GM21423 (cell line): Measurements from ENCODE around the gene BCAS4.
A peak's percentile ranks its signal among the peaks of the same experiment; 100 is the strongest.
"Not testable (repeated sequence)": the region's sequence is repeated elsewhere in the genome, so short reads cannot be mapped to it uniquely, and the experiment has no call there.

ENCODE experiments used
- ATAC-seq: cut with Tn5 transposase; IDR thresholded peaks from one replicate; pipeline ENCODE4 v1.9.1; 2021; ENCODE audit warnings: mild to moderate bottlenecking, moderate library complexity; ENCODE audit not compliant: unreplicated experiment

The BCAS4 gene

DNA sequence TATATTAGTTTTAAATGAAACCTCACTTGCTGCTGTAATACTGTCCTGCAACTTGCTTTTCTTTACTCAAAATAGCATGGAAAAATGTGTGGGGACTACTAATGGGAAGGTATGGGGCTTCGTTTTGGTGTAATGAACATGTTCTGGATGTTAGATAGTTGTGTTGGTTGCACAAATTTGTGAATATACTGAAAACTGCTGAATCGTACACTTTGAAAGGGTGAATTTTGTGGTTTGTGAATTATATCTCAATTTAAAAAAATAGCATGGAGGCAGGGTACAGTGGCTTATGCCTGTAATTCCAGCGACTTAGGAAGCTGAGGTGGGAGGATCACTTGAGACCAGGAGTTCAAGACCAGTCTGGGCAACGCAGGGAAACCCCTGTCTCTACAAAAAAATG is 2.3 kb downstream of the BCAS4 start:
- no peak for ATAC-seq

DNA sequence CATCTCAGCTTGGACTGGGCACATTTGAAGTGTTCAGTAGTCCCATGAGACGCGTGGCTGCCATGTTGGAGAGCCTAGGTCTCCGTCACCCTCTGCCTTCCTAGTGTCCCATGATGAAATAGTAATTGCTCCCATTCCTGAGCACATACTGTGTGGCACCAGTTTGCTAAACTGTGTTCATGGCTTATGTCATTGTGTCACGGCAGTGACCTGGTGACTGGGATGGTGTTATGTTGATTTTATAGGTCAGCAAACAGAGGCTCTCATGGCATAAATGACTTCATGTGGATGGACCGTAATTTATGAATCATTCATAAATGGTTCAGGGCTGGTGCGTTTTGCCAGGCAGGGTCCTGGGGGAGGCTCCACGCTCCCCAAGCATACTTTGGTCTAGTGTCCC is 3.8 kb downstream of the BCAS4 start:
- ATAC-seq, result no peak

DNA sequence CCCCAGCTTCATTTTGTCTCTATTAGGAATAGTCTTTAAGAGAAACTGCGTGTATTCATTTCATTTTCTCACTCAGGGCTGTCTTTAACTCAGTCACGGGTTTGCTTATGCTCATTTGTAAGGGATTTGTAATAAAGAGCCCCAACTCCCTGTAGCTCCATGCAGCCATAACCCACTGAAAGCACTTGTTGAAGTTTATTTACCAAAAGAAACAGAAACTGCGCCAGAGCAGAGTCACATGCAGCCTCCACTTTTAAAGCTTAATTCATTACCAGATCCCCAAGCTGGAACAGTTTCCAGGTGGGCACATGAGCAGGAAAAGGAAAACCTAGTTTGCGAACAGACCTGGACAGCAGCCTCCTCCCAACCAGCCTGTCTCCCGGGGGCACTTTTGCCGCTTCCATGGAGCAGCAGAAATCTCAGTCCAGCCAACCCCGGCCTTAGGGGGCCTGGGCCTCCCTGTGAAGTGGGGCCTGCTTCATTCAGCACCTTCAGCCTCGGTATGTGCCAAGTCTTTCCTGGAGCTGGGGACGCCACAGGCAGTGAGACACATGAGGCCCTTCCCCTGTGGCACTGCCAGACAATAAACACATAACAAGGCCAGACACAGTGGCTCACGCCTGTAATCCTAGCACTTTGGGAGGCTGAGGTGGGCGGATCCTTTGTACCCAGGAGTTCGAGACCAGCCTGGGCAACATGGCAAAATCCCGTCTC is 4.5 kb downstream of the BCAS4 start:
- ATAC-seq, result no peak

DNA sequence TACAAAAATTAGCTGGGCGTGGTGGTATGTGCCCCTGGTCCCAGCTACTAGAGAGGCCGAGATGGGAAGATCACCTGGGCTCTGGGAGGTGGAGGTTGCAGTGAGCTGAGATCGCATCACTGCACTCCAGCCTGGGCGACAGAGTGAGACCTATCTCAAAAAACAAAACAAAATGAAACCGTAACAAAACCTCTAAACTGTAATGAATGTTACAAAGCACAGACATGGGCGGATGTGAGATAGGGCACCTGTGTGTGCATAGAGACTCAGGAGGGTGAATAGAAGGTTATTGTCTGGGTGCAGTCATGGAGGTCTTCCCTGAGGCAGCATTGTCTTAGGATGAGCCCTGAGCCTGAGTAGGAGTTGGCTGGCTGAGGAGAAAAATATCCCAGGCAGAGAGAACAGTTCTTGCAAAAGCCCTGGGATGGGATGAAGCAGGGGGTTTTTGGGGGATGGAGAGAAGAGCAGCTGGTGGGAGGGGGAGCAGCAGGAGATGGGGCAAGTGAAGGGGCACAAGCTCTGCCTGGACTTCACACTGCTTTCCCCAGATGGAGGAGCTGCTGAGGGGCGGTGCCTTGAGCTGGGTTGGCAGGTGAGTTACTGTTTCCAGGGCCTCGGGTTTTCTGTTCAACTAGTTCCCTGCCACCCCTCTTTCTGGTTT is 5.2 kb downstream of the BCAS4 start:
- ATAC-seq, result peak; percentile 36

DNA sequence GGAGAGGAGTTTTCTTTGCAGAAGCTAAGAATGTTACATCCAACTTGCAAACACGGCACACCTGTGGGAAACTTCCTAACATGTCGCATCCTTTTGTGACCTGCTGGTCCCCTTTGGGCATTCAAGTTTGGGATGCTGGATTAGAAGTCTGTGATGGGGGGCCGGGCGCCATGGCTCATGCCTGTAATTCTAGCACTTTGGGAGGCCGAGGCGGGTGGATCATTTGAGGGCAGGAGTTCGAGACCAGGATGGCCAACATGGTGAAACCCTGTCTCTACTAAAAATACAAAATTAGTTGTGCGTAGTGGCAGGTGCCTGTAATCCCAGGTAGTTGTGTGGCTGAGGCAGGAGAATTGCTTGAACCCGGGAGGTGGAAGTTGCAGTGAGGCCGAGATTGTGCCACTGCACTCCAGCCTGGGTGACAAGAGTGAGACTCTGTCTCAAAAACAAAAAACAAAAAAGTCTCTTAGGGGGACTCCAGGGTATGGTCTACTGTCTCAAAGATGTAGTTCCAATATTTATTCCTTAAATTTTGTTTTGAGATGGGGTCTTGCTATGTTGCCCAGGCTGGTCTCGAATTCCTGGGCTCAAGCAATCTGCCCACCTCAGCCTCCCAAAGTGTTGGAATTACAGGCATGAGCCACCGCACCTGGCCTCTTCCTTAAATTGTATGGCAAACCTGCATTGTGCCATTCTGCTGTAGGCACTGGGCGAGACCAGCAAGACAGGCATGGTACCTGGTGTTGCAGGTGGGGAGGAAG is 6.3 kb downstream of the BCAS4 start:
- ATAC-seq, result not testable (repeated sequence)

DNA sequence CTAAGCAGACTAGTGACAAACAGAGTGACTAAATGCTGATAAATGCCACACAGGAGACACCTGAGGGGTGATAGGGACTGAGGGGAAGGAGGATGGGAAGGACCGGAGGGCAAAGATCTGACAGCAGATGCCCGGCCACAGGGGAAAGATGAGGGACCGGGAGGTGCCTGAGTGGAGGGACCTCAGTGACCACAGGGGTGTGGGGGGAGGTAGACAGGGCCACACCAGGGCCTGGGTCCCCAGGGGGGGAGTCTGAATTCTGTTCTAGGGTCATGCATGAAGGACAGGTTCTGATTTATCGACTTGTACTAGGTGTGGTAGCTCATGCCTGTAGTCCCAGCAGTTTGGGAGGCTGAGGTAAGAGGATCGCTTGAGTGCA is 6.9 kb downstream of the BCAS4 start:
- ATAC-seq, result no peak

DNA sequence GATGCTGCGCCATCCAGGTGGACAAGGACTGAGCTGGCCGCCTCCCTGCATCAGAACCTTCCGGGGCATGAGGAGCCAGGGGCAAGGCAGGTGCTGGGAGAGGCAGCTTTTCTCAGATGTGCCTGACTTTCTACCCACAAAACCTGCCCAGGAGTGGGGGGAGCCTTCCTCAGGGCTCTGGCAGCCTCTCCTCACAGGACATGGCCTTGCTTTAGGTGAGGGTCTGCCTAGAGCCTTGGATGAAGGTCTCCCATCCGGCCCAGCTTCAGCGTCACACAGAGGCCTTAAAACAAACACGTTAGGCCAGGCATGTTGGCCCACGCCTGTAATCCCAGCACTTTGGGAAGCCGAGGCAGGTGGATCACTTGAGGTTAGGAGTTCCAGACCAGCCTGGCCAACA is 7.4 kb downstream of the BCAS4 start:
- no peak for ATAC-seq

DNA sequence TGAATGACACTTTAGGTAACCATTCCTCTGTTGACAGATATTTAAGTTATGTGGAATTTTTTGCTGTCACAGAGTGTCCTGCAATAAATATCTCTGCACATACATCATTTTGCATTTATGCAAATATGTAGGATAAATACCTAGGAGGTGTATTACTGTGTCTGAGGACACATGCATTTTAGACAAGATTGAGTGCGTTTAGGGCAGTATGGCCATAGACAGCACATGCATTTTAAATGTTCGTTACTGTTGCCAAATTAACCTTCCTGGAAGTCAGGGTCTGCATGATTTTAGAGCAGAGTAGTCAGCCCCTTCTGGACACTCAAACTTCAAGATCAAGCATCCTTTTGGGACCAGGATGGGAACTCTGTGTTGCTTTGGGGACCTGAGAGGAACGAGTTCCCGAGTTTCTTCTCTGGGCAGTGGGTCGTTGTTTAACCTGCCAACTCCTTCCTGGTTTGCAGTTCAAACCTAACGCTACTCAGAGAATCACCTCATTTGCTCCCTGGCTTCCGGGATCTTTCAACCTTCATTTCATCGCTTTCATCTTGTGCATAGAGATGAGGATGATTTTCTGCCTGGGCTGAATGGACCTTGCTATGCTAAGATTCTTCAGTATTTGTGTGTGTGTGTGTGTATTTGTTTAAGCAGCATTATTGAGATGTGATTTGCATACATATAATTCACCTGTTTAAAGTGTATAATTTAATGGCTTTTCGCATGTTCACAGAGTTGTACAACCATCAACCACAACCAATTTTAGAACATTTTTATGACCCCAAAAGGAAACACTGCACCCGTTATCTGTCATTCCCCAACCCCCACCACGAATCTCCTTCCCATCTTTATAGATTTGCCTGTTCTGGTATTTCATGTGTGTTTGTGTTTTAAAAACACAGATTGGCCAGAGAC is 9.8 kb downstream of the BCAS4 start:
- ATAC-seq, result no peak

DNA sequence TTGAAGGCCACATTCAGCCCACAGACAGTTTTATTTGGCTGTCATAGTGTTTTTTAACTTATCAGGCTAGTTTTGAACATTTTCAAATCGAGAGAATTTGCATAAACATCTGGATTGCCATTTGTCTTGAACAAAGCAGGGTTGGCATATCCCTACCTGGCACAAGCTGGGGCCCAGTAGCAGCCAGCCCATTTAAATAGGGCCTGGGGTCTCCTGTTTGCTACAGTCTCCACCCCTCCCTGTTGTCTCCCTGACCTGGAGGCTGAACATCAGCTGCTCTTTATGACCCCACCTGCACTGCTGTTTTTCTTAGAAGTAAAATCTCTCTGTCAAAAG is 10.5 kb downstream of the BCAS4 start:
- ATAC-seq, result no peak

DNA sequence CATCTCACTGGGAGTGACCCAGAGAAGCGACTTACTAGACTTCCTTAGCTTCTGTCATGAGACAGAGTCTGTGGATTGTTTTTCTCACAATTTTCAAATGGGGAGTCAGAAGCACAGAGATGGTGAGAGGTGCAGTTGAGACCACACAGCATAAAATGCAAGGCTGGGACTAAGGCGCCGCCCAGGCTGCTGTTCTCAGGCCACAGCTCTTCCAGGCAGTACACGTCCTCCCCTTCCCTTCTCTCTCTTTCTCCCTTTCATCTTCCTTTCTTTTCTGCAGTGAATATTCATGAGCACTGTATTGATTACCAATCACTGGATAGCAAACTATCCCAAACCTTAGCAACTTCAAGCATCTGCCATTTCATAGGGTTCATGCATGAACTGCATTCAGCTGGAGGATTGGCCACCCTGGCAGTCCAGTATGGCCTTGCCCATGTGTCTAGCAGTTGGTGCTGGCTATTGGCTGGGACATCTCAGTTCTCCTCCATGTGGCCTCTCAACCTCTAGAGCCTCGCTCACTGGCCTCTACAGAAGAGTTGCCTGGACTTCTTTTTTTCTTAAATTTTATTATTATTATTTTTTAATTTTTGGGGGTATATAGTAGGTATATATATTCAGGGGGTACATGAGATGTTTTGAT is 11.4 kb downstream of the BCAS4 start:
- ATAC-seq, result no peak

DNA sequence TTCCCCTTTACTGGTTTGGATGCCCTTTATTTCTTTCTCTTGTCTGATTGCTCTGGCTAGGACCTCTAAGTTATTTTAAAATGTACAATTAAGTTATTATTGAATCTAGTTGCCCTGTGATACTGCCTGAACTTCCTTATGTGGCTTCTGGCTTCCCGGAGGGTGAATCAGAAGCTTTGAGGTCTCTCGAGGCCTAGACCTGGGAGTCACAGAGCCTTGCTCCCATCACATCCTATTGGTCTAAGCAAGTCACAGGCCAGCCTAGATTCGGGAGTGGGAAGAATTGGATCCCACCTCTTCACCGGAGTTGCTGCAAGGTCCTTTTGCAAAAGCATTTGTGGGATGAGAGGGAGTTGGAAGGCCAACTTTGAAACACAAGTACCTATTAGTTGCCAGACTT is 15.2 kb downstream of the BCAS4 start:
- no peak for ATAC-seq

DNA sequence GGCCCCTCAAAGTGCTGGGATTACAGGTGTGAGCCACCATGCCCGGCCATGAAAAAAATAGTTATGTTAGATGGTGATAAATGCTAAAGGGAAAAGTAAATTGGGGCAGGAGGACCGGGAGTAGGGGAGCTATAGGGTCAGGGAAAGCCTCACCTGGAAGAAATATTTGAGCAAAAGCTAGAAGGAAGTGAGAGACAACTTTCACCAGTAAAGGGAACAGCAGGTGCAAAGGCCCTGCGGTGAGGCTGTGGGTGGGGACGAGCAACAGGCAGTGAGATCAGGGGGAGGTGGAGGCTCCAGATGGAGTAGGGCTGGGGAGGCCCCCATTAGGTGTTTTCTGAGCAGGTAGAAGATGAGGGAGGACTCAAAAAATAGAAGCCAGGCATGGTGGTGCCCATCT is 16.0 kb downstream of the BCAS4 start:
- no peak for ATAC-seq

DNA sequence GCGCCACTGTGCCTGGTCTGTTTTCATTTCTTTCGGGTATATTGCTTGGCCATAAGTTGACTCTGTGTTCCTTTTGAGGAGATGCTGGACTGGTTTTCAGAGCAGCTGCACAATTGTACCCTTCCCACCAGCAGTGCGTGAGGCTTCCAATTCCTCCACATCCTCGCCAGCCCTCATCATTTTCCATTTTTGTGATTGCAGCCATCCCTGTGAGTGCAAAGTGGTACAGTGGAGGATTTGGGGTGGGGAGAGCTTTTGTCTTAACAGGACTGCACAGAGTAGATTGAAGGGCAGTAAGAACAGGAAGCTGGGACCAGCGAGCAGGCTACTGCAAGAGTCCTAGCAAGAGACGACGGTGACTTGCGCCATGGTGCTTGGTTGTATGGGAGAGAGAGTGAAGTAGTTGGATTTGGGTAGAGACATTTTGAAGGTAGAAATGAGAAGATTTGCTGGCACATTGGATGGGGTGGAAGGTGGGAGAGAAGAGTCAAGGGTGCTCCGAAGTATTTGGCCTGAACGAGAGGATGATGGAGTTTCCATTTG is 18.3 kb downstream of the BCAS4 start:
- no peak for ATAC-seq

DNA sequence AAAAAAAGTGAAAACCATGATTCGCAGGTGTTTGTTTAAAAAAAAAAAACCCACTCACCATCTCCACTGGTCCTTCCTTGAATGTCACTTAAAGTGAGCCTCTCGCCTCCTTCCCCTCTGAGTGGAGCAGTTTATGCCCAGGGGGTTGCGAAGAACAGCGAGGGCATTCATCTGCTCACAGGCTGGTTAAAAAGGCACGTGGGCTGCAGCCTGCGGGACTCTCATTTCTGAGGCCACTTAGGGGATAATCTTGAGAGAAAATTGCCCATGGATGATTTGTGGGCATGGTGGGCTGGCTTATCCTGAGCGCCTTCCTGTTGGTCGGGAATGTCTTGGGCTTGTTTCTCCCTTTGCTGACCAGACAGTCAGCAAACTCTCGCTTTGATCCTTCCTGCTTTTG is 18.9 kb downstream of the BCAS4 start:
- no peak for ATAC-seq

DNA sequence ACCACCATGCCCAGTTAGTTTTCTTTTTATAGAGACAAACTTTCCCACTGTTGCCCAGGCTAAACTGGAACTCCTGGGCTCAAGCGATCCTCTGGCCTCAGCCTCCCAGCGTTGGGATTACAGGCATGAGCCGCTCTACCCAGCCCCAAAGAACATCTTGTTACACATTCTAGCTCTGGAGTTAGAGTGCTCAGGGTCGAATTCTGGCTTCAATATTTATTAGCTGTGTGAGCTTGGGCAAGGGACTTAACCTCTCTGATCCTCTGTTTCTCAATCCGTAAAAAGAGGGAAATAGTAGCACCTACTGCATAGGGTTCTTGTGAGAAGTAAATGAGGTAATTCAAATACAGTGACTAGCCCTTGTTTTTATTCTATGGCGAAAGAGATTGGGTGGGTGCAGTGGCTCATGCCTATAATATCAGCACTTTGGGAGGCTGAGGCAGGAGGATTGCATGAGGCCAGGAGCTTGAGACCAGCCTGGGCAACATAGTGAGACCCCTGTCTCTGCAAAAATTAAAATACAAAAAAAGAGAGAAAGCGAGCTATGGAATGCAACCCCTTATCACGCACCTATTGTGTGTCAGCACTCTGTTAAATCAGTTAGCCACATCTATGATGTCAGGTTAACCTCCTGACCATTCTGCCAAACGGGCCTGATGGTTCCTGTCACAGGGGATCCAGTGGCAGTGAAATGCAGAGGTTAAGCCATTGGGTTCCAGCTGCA is 19.7 kb downstream of the BCAS4 start:
- ATAC-seq, result no peak

DNA sequence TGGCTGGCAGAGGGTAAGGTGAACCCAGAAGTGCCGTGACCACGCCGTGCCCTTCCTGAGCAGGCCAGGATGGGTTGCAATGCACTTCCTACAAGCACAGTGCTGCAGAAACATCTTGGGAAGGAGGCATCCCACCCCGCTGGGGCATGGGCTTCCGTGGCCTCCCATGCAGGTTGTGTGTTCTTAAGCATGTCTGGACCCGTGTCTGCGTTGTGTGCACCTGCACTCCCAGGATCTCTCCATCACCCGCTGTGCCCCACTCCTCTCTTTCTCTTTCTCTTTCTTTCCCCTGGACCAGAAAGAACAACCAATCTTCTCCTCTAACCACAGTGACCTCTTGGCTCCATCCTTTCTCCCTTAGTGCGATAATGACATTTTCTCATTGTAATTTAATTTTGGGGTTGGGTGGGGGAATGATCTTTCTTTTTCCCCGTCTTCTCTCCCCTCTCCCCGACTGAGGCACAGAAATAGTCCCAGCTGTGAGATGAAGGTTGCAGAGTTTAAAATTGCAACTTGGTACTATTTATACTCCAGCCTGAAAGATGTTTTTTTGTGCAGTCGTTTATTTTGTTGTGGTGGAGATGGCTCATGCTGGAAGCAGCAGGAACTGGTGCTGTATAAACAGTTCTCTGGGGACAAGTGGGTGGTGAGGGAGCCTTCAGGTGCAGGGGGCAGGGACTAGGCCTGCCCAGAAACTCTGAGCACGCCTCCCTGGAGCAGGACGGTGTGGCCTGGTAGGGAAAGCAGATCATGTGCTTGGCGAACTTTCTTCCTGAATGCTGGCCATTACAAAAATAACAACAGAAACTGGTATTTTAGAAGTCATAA is 20.5 kb downstream of the BCAS4 start:
- ATAC-seq, result peak; percentile 57

DNA sequence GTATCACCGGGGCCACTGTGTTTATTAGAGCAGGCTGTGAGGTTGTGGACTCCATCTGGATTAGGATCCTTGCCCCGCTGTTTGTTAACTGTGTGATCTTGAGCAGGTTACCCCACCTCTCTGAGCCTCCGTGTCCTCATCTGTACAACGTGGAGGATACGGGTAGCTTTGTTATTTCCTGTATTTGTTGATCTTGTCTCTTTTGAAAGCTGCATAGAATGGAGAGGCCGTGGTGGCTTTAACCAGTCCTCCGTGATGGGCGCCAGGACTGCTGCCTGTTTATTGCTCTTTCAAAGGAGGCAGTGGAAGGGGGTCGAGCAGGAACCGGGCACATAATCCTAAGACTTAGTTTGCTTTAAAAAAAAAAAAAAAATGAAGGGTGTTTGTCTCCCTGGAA is 22.9 kb downstream of the BCAS4 start:
- ATAC-seq, result no peak

DNA sequence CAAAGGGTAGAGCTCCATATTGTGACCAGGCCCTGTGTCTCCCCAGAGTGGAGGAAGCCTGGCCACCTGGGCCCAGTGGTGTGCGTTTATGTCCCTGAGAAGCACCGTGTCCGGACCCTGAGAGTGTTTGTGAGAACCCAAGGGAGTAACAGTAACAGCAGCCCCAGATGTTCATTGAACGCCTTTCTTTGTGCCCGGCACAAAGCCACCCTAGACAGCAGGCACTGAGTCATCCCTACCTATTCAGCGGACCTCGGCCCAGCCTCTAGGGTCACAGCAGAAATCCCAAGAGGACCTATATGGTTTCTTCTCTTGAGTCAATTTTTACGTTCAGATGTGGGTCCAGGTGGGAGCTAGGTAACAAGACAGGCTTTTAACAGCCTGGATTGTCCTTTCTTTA is 24.5 kb downstream of the BCAS4 start:
- ATAC-seq, result no peak
